OCI-LY1 (cell line): ENCODE measurements around the gene C20orf96.

Experiments used
- EZH2 ChIP-seq: fragments of 200-600 bp; sonication (generic), shearing (Covaris generic); IDR thresholded peaks from 2 replicates; pipeline ENCODE4 v1.8.0; 2017; ENCODE audit warnings: borderline replicate concordance, mixed run types, mild to moderate bottlenecking, antibody characterized with exemption, low read length, moderate library complexity, mixed read lengths
- TF ChIP-seq, protein P1 (sequence below): fragments of 200-600 bp; sonication (generic), shearing (Covaris generic); IDR thresholded peaks from 2 replicates; pipeline ENCODE4 v1.5.1; 2017; ENCODE audit warnings: mild to moderate bottlenecking, antibody characterized with exemption, low read length, moderate library complexity, mixed read lengths

DNA sequence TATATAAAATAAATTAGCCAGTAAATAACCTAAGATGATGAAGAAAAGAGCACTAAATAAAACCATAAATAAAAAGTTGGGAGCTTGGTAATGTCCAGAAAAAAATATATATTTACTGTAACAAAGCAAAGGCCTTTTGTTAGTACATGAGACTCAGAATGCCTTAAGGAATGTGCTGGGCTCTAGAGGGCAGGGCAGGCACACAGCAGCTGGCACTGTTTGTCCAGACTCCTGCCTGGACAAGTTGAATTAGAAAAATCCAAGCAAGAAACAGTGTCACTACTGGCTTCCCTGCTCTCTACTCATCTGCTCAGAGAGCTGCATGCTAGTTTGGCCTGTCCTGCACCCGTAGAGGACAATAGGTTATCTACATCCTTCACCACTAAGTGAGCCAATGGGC, 54.7 kb downstream of the C20orf96 start:
- TF ChIP-seq, protein P1, sequence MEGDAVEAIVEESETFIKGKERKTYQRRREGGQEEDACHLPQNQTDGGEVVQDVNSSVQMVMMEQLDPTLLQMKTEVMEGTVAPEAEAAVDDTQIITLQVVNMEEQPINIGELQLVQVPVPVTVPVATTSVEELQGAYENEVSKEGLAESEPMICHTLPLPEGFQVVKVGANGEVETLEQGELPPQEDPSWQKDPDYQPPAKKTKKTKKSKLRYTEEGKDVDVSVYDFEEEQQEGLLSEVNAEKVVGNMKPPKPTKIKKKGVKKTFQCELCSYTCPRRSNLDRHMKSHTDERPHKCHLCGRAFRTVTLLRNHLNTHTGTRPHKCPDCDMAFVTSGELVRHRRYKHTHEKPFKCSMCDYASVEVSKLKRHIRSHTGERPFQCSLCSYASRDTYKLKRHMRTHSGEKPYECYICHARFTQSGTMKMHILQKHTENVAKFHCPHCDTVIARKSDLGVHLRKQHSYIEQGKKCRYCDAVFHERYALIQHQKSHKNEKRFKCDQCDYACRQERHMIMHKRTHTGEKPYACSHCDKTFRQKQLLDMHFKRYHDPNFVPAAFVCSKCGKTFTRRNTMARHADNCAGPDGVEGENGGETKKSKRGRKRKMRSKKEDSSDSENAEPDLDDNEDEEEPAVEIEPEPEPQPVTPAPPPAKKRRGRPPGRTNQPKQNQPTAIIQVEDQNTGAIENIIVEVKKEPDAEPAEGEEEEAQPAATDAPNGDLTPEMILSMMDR: no peak
- TF ChIP-seq EZH2: no peak
